ENCODE results near the gene SMARCC2. TPM values are rescaled to one million over a fixed set of nuclear protein-coding genes. Genes with fewer than 3 reads are reported as not detected.
A peak's percentile ranks its signal among the peaks of the same experiment; 100 is the strongest.

Gene SMARCC2
- total and polyA plus RNA-seq, 9 of the 15 experiments (the other 6 are each of a cell fraction or from before 2014, with no cell fraction given), result 11.9 to 86.0 (median 36.6) TPM

DNA sequence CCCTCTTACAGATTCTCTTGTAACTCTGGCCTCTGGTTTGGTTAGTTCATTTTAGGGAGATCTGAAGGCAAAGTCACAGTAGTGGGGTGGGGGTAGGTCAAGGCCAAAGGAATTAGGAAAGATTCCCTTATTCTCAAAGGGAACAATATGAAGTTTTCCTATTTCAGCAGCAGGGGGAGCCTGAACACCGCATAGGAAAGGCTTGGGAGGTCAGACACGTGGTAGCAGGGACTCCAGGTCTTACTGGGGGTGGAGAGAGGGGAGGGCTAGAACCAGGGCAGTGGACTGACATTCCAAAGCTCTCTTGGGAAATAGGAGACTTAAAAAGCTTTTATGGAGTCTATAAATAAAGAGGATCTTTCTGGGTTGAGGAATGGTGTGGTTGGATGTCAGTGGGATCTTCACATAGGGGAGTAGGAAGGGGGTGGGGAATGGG is 69.9 kb downstream of the SMARCC2 start (continued):
- TF ChIP-seq FOSL1 (tag; conservative IDR thresholded peaks at IDR 0.05) (peak; percentile 8; the same call in 1 of the 2 replicates), PRPF4 (IDR thresholded peaks at IDR 0.05; ENCODE audit: insufficient read depth, low read depth, low read length, poor library complexity, severe bottlenecking) (no peak), EP400 (IDR thresholded peaks at IDR 0.05) (peak; percentile 89), CREM (IDR thresholded peaks at IDR 0.05; ENCODE audit: low read depth) (no peak), PHTF2 (CRISPR knock-in tag; IDR thresholded peaks at IDR 0.05) (no peak), BCOR (IDR thresholded peaks at IDR 0.05) (0 out of 2 replicates have a peak, but pooled peaks have one; percentile 23), FOXK2 (conservative IDR thresholded peaks at IDR 0.05 in 1 of 2, IDR thresholded peaks at IDR 0.05 in 1 of 2; ENCODE audit: low read depth in 2 of 2) (peak; percentile 40 to 55; a peak in 3 of 4 replicates), HIVEP1 (CRISPR knock-in tag; IDR thresholded peaks at IDR 0.05) (no peak), MAZ (CRISPR knock-in tag; conservative IDR thresholded peaks at IDR 0.05 in 1 of 2, IDR thresholded peaks at IDR 0.05 in 1 of 2) (peak; percentile 43 to 69; a peak in 2 of 4 replicates), JUN (IDR thresholded peaks at IDR 0.05; ENCODE audit: borderline replicate concordance, low read depth, low read length) (peak; percentile 47; the same call in 1 of the 2 replicates), JUN (CRISPR knock-in tag; IDR thresholded peaks at IDR 0.05; ENCODE audit: borderline replicate concordance) (no peak), STAG1 (CRISPR knock-in tag; IDR thresholded peaks at IDR 0.05; ENCODE audit: borderline replicate concordance) (peak; percentile 64; the same call in 1 of the 2 replicates), HDGF (IDR thresholded peaks at IDR 0.05) (no peak), MYC (IDR thresholded peaks at IDR 0.05; ENCODE audit: low read depth, low read length) (peak; percentile 100), MYC (CRISPR knock-in tag; IDR thresholded peaks at IDR 0.05; ENCODE audit: borderline replicate concordance, low read depth) (no peak), EP300 (IDR thresholded peaks at IDR 0.05; ENCODE audit: low read length) (0 out of 2 replicates have a peak, but pooled peaks have one; percentile 9), ZNF717 (CRISPR knock-in tag; IDR thresholded peaks at IDR 0.05) (no peak), XRCC5 (IDR thresholded peaks at IDR 0.05; ENCODE audit: low read depth, low read length) (peak; percentile 64; the same call in 1 of the 2 replicates), ZFX (CRISPR knock-in tag; IDR thresholded peaks at IDR 0.05) (0 out of 2 replicates have a peak, but pooled peaks have one; percentile 13), RFX1 (IDR thresholded peaks at IDR 0.05) (no peak)
- TF ChIP-seq, protein P1, sequence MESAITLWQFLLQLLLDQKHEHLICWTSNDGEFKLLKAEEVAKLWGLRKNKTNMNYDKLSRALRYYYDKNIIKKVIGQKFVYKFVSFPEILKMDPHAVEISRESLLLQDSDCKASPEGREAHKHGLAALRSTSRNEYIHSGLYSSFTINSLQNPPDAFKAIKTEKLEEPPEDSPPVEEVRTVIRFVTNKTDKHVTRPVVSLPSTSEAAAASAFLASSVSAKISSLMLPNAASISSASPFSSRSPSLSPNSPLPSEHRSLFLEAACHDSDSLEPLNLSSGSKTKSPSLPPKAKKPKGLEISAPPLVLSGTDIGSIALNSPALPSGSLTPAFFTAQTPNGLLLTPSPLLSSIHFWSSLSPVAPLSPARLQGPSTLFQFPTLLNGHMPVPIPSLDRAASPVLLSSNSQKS (CRISPR knock-in tag; IDR thresholded peaks at IDR 0.05), result no peak
- TF ChIP-seq, protein P2, sequence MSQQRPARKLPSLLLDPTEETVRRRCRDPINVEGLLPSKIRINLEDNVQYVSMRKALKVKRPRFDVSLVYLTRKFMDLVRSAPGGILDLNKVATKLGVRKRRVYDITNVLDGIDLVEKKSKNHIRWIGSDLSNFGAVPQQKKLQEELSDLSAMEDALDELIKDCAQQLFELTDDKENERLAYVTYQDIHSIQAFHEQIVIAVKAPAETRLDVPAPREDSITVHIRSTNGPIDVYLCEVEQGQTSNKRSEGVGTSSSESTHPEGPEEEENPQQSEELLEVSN (IDR thresholded peaks at IDR 0.05; ENCODE audit: borderline replicate concordance in 1 of 2, extremely low read depth in 1 of 2, insufficient read depth in 1 of 2, insufficient read length in 1 of 2, low read depth in 1 of 2, low read length in 1 of 2, poor library complexity in 1 of 2, severe bottlenecking in 1 of 2), result peak in 1 of 2 experiments; percentile 35
- TF ChIP-seq, protein P3, sequence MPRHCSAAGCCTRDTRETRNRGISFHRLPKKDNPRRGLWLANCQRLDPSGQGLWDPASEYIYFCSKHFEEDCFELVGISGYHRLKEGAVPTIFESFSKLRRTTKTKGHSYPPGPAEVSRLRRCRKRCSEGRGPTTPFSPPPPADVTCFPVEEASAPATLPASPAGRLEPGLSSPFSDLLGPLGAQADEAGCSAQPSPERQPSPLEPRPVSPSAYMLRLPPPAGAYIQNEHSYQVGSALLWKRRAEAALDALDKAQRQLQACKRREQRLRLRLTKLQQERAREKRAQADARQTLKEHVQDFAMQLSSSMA (CRISPR knock-in tag; IDR thresholded peaks at IDR 0.05), result no peak
- TF ChIP-seq, protein P4, sequence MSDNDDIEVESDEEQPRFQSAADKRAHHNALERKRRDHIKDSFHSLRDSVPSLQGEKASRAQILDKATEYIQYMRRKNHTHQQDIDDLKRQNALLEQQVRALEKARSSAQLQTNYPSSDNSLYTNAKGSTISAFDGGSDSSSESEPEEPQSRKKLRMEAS (CRISPR knock-in tag; IDR thresholded peaks at IDR 0.05), result peak; percentile 84
- TF ChIP-seq, protein P5, sequence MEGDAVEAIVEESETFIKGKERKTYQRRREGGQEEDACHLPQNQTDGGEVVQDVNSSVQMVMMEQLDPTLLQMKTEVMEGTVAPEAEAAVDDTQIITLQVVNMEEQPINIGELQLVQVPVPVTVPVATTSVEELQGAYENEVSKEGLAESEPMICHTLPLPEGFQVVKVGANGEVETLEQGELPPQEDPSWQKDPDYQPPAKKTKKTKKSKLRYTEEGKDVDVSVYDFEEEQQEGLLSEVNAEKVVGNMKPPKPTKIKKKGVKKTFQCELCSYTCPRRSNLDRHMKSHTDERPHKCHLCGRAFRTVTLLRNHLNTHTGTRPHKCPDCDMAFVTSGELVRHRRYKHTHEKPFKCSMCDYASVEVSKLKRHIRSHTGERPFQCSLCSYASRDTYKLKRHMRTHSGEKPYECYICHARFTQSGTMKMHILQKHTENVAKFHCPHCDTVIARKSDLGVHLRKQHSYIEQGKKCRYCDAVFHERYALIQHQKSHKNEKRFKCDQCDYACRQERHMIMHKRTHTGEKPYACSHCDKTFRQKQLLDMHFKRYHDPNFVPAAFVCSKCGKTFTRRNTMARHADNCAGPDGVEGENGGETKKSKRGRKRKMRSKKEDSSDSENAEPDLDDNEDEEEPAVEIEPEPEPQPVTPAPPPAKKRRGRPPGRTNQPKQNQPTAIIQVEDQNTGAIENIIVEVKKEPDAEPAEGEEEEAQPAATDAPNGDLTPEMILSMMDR (IDR thresholded peaks at IDR 0.05 in 2 of 3, conservative IDR thresholded peaks at IDR 0.05 in 1 of 3; ENCODE audit: insufficient read depth in 2 of 3, low read depth in 1 of 3, low read length in 3 of 3), result peak; percentile 87 to 97 (median 88)

Data from K562 (cell line).